Karpas-422 (cell line): ENCODE measurements around the gene NLGN1. TPM values are rescaled to one million over a fixed set of nuclear protein-coding genes. Genes with fewer than 3 reads are reported as not detected.

Source experiments
- DNase-seq: peaks from one replicate; pipeline ENCODE4 v3.0.0-alpha.2; 2015
- H2AFZ ChIP-seq: fragments of 200-600 bp; sonication (generic); 2 replicates; pipeline ENCODE4 v1.6.1; 2014; ENCODE audit warnings: antibody characterized with exemption, low read length, mixed read lengths
- H3K27ac ChIP-seq: fragments of 200-600 bp; sonication (generic); 2 replicates; pipeline ENCODE4 v1.5.1; 2014; ENCODE audit warnings: mild to moderate bottlenecking, low read length, moderate library complexity
- H3K27me3 ChIP-seq: fragments of 200-600 bp; sonication (generic); 2 replicates; pipeline ENCODE4 v1.6.1; 2014; ENCODE audit warnings: low read length, mixed read lengths
- H3K36me3 ChIP-seq: fragments of 200-600 bp; sonication (generic); 2 replicates; pipeline ENCODE4 v1.6.1; 2014; ENCODE audit warnings: low read length, mixed read lengths; ENCODE audit not compliant: insufficient read depth
- H3K4me1 ChIP-seq: fragments of 200-600 bp; sonication (generic); 2 replicates; pipeline ENCODE4 v1.6.1; 2014; ENCODE audit warnings: mild to moderate bottlenecking, low read length, mixed read lengths
- H3K4me2 ChIP-seq: fragments of 200-600 bp; sonication (generic); 2 replicates; pipeline ENCODE4 v1.6.1; 2014; ENCODE audit warnings: low read length, low read depth, mild to moderate bottlenecking; ENCODE audit not compliant: poor library complexity, severe bottlenecking
- H3K4me3 ChIP-seq: fragments of 200-600 bp; sonication (generic); 2 replicates; pipeline ENCODE4 v1.5.1; 2014; ENCODE audit warnings: mild to moderate bottlenecking, antibody characterized with exemption, low read length, mixed read lengths
- H3K79me2 ChIP-seq: fragments of 200-600 bp; sonication (generic); 2 replicates; pipeline ENCODE4 v1.6.1; 2014; ENCODE audit warnings: mild to moderate bottlenecking, low read length, mixed read lengths
- H3K9ac ChIP-seq: fragments of 200-600 bp; sonication (generic); 2 replicates; pipeline ENCODE4 v1.6.0; 2014; ENCODE audit warnings: low read length
- H3K9me2 ChIP-seq: fragments of 200-600 bp; sonication (generic), shearing (Covaris generic); replicated peaks from 2 replicates; pipeline ENCODE4 v1.6.0; 2014; ENCODE audit warnings: mild to moderate bottlenecking, low read length, moderate library complexity; ENCODE audit not compliant: insufficient read depth
- H3K9me3 ChIP-seq: fragments of 300-700, 200-600 bp; sonication (generic); 2 replicates; pipeline ENCODE4 v1.6.1; 2014; ENCODE audit warnings: low read length, mixed read lengths
- H4K20me1 ChIP-seq: fragments of 200-600 bp; sonication (generic); 2 replicates; pipeline ENCODE4 v1.6.1; 2014; ENCODE audit warnings: mild to moderate bottlenecking, antibody characterized with exemption, low read length, low read depth; ENCODE audit not compliant: insufficient read depth
- total RNA-seq: library from RNA; depleted of rRNA; stranded (reverse); fragments of >200 nt; shearing (Covaris generic); gene quantifications from 2 replicates; pipeline ENCODE4 v1.2.3, GENCODE V29; 2014; ENCODE audit warnings: low replicate concordance

The NLGN1 gene
- total RNA-seq, 1 experiment from 2014 or later = not detected

DNA sequence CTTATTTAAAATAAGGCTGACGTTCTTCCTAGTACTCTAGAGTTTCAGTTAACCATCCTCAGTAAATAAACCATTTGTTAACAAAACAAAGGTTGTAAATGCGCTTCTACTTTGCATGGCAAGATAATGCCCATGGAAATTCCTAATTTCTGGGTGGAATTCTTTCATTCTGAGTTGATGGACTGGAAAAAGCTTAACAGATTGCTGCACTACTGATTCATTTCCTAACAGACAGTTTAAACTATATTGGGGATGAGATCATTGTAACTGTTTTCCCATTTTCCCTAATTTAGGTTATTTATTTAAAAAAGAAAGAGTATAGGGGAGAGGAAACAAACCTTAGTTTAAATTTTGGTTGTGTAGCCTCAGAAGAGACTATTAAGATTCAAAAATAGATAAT lies 342.2 kb downstream of the NLGN1 start:
- Histone ChIP-seq H3K27ac (no peak overlapping the region), H3K9me2 (no peaks in the 10 kb centered on the region)
- no peak for DNase-seq

DNA sequence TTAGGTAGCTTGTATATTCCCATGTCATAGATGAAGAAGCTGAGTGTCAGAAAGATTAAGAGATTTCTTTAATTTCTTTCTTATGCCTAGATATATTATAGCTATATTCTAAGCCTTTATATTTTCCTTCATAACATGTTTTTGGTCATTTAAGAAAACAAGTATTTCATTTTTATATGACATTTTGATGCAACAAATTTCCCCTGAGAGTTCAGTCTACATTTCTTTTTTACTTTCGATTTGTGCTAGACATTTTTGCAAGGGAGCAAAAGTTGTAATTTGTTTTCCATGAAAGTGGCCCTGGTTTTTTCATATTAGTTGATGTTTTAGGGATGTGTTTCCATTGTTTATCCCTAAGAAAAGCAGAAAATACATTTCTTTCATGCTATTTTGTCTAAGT lies 344.9 kb downstream of the NLGN1 start:
- Histone ChIP-seq H3K4me3 (no peak overlapping the region), H3K79me2 (no peaks in the 10 kb centered on the region), H3K36me3 (no peaks in the 10 kb centered on the region), H3K4me1 (no peaks in the 10 kb centered on the region), H3K9ac (no peak overlapping the region), H2AFZ (no peak overlapping the region), H3K27ac (no peak overlapping the region), H3K27me3 (no peaks in the 10 kb centered on the region), H3K9me3 (peaks cover 25% of the 10 kb centered on the region), H3K4me2 (no peak overlapping the region), H3K9me2 (no peaks in the 10 kb centered on the region), H4K20me1 (no peaks in the 10 kb centered on the region)
- no peak for DNase-seq

More for the DNA sequence above, 342.2 kb downstream of the NLGN1 start:
- Histone ChIP-seq H3K9me3 (peaks cover 33% of the 10 kb centered on the region), H3K4me2 (no peak overlapping the region), H4K20me1 (no peaks in the 10 kb centered on the region), H2AFZ (no peak overlapping the region), H3K4me3 (no peak overlapping the region), H3K27me3 (no peaks in the 10 kb centered on the region), H3K79me2 (no peaks in the 10 kb centered on the region), H3K36me3 (no peaks in the 10 kb centered on the region), H3K4me1 (no peaks in the 10 kb centered on the region), H3K9ac (no peak overlapping the region)

DNA sequence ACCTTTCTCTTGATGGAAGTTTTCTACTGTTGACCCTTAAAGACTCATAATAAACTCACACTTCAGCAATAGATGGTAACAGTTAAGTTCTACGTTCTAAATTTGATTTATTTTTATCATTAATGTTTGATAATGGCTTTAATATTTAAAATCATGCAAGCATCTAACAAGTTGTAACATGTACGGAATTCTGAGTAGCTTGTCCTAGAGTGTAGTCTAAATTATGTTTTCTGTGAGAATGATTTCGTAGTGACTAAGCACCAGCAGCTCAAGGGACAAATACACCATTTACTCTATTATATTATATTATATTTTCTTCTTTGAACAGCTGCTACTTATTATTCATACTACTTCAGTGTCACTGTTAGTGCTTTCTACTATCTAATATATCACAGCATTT lies 345.6 kb downstream of the NLGN1 start:
- H3K27me3 ChIP-seq = no peaks in the 10 kb centered on the region
- H3K79me2 ChIP-seq = no peaks in the 10 kb centered on the region
- no peak overlapping the region for H3K27ac ChIP-seq
- no peak overlapping the region for H3K4me2 ChIP-seq
- H3K9ac ChIP-seq = no peak overlapping the region
- no peak for DNase-seq
- no peaks in the 10 kb centered on the region for H3K36me3 ChIP-seq
- H2AFZ ChIP-seq = no peak overlapping the region
- no peaks in the 10 kb centered on the region for H3K9me2 ChIP-seq
- no peaks in the 10 kb centered on the region for H4K20me1 ChIP-seq
- peaks cover 23% of the 10 kb centered on the region for H3K9me3 ChIP-seq
- no peaks in the 10 kb centered on the region for H3K4me1 ChIP-seq
- no peak overlapping the region for H3K4me3 ChIP-seq

DNA sequence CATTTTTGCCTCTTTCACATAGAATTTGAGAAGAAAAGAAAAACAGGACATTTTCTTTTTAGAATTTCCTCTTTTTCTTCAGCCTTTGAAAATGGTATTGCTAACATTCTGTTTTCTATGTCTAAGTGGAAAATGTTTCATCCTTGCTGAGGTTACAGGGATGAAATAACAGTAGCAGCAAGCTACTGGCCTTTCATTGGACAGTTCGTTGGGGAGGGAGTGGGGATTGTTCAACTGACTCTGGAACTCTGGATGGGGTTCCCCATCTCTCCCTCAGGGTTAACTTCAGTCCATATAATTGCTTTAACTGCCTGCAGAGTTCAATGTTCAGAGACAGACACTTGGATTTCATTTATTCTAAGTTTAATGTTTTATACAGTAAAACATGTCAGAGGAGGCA lies 346.0 kb downstream of the NLGN1 start:
- no peak overlapping the region for H3K9ac ChIP-seq

DNA sequence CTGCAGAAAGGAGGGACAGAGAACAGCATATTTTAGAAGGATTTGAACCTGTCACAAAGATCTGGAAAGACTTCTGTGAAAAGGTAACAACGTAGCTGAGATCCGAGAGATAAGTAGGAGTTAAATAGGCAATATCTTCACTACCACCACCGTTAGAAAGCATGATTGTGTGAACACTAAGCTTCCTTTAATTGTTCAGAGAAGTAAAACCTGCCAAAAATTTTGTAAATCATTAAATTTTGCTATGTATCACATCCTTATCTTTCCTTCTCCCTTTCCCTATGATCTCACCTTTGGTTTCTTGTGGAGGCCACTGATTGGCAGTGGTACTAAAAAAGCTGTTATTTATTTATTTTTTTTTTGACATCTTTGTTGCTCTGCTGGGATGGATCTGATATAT lies 346.9 kb downstream of the NLGN1 start:
- Histone ChIP-seq H4K20me1 (no peaks in the 10 kb centered on the region), H2AFZ (no peak overlapping the region), H3K4me2 (no peak overlapping the region), H3K9me2 (no peaks in the 10 kb centered on the region), H3K9ac (no peak overlapping the region), H3K4me3 (no peak overlapping the region), H3K4me1 (no peaks in the 10 kb centered on the region), H3K27ac (no peak overlapping the region), H3K36me3 (no peaks in the 10 kb centered on the region), H3K27me3 (no peaks in the 10 kb centered on the region), H3K79me2 (no peaks in the 10 kb centered on the region), H3K9me3 (peaks cover 24% of the 10 kb centered on the region; the same call in 1 of the 2 replicates)
- DNase-seq = no peak

More for the DNA sequence above, 346.0 kb downstream of the NLGN1 start:
- Histone ChIP-seq H2AFZ (no peak overlapping the region), H3K36me3 (no peaks in the 10 kb centered on the region), H3K27ac (no peak overlapping the region), H3K9me3 (peaks cover 22% of the 10 kb centered on the region), H3K4me1 (no peaks in the 10 kb centered on the region), H3K4me3 (no peak overlapping the region), H3K79me2 (no peaks in the 10 kb centered on the region), H3K4me2 (no peak overlapping the region), H3K27me3 (no peaks in the 10 kb centered on the region), H3K9me2 (no peaks in the 10 kb centered on the region), H4K20me1 (no peaks in the 10 kb centered on the region)
- DNase-seq = no peak

DNA sequence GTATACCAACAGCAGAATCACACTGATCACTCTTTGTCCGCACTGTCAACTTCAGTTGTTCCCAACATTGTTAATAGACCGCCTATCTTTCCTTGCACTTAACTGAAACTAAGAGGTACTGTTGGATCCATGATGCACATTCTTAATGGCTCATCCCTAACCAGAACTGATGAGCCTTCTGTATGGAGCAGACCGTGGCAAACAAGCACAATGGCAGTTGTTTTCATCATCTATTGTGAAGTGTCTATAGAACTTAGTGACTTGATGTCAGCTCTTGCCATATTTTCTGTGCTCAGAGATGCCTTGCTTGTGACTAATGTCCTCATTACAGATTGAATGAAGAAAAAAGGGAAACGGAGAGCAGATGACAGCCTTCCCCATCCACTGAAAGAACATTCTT lies 347.4 kb downstream of the NLGN1 start:
- no peak overlapping the region for H3K27ac ChIP-seq
- no peaks in the 10 kb centered on the region for H3K9me2 ChIP-seq
- no peaks in the 10 kb centered on the region for H4K20me1 ChIP-seq
- no peaks in the 10 kb centered on the region for H3K4me1 ChIP-seq
- H3K79me2 ChIP-seq = no peaks in the 10 kb centered on the region
- DNase-seq = no peak
- H3K4me3 ChIP-seq = no peak overlapping the region
- H3K27me3 ChIP-seq = no peaks in the 10 kb centered on the region
- peaks cover 24% of the 10 kb centered on the region for H3K9me3 ChIP-seq
- H3K9ac ChIP-seq = no peak overlapping the region
- H3K4me2 ChIP-seq = no peak overlapping the region
- H2AFZ ChIP-seq = no peak overlapping the region
- H3K36me3 ChIP-seq = no peaks in the 10 kb centered on the region

DNA sequence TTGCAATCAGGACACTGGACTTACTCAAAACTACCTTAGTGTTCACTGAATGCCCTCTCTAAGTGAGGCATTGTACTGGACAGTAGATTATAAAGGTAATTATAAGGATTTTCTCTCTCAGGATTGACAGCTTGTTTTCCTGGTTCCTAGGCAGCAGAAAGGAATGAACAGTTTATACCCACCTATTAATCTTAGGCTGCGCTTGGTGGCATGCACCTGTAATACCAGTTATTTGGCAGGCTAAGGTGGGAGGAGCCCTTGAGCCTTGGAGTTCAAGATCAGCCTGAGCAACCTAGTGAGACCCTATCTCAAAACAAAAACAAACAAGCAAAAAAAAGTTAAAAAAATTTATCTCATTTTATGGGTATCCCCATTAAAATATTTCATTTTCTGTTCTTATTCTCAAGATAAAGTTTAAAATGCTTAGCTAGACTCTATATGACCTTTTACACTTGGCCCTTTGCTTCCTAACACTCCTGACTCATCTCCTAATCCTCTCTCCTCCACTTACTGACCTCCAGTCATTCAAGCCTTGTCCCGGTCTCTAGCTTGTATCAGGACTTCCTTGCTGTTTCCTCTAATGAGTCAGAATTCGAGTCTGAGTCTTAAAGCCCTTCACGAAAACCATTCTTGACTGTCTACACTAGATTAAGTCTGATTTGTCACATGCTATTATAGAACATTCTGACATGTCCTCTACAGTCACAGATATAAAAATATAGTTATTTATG lies 348.6 kb downstream of the NLGN1 start:
- H3K36me3 ChIP-seq = no peaks in the 10 kb centered on the region
- H3K4me1 ChIP-seq = no peaks in the 10 kb centered on the region
- H3K4me3 ChIP-seq = no peak overlapping the region
- H4K20me1 ChIP-seq = no peaks in the 10 kb centered on the region
- peaks cover 23% of the 10 kb centered on the region for H3K9me3 ChIP-seq
- H3K79me2 ChIP-seq = no peaks in the 10 kb centered on the region
- no peaks in the 10 kb centered on the region for H3K9me2 ChIP-seq
- H3K27me3 ChIP-seq = no peaks in the 10 kb centered on the region
- H3K4me2 ChIP-seq = no peak overlapping the region
- DNase-seq = no peak
- no peak overlapping the region for H3K27ac ChIP-seq
- H3K9ac ChIP-seq = no peak overlapping the region
- H2AFZ ChIP-seq = no peak overlapping the region

DNA sequence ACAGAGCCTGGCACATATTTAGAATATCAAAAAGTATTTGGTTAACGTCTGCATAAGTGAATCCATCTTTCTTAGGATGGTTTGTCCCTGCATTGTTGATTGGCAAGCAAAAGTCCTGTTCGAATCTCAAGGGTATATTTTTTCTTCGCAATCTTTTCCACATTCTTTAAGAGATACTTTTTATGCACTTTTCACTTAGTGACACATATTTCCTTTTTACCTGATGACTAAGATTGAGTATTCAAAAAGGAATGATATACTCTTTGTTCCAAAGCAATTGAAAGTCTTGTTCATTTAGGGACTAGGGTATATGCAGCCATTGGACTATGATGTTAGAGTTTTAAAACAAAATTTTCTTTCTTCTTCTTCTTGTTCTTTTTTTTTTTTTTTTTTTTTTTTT lies 349.9 kb downstream of the NLGN1 start:
- Histone ChIP-seq H3K27me3 (no peaks in the 10 kb centered on the region), H3K9me2 (no peaks in the 10 kb centered on the region), H3K79me2 (no peaks in the 10 kb centered on the region), H3K4me2 (no peak overlapping the region), H3K9me3 (peaks cover 23% of the 10 kb centered on the region), H3K4me1 (no peaks in the 10 kb centered on the region), H2AFZ (no peak overlapping the region), H3K9ac (no peak overlapping the region), H3K36me3 (no peaks in the 10 kb centered on the region), H3K4me3 (no peak overlapping the region), H3K27ac (no peak overlapping the region), H4K20me1 (no peaks in the 10 kb centered on the region)
- DNase-seq = no peak
